Endothelial cell of umbilical vein (primary cell): ENCODE data around the gene RNF135. TPM values are rescaled to one million over a fixed set of nuclear protein-coding genes. Genes with fewer than 3 reads are reported as not detected.

Experiments
- BruUV-seq: library from RNA; stranded (reverse); fragments of 400-500 nt; replicated peaks from 2 replicates; lab custom pipeline; 2021; lab: Mats Ljungman, UMichigan
- CTCF ChIA-PET: fragments of 300-600, 350-600 bp; sonication (Branson Sonifier 250); formaldehyde crosslinking; loops from one replicate; lab custom pipeline; 2021; ENCODE audit warnings: antibody characterized with exemption, inconsistent platforms; lab: Charles Lee
- POLR2A ChIA-PET: fragments of 300-600, 350-600 bp; sonication (Branson Sonifier 250); formaldehyde crosslinking; loops from one replicate; lab custom pipeline; 2021; ENCODE audit warnings: antibody characterized with exemption, inconsistent platforms; lab: Charles Lee
- DNase-seq: peaks from one replicate; pipeline ENCODE4 v3.0.0-alpha.2; 2011; ENCODE audit warnings: low read depth, low spot score
- FAIRE-seq: peaks from 2 replicates; lab custom pipeline; 2011; peaks lifted over from hg19 to GRCh38; lab: Jason Lieb, UNC
- H2AFZ ChIP-seq: 2 replicates; pipeline ENCODE4 v1.6.0; 2012; ENCODE audit warnings: low read depth, low read length, control low read depth, inconsistent platforms
- H3K27ac ChIP-seq: 2 replicates; pipeline ENCODE4 v1.5.1; 2011; ENCODE audit warnings: low read depth, mild to moderate bottlenecking, control low read depth, low read length, moderate library complexity; ENCODE audit not compliant: insufficient read depth
- H3K27me3 ChIP-seq, 2 experiments: 2 replicates each; pipeline versions ENCODE4 v1.6.0 to v1.6.1; 2011; ENCODE audit warnings: low read length in 2 of 2, mixed read lengths in 1 of 2; ENCODE audit not compliant: control insufficient read depth in 2 of 2, insufficient read depth in 2 of 2
- H3K36me3 ChIP-seq, 2 experiments: 2 replicates in 1 of 2; 3 replicates in 1 of 2; pipeline ENCODE4 v1.5.1; 2011; ENCODE audit warnings: low read length in 2 of 2, mild to moderate bottlenecking in 1 of 2, moderate library complexity in 1 of 2; ENCODE audit not compliant: control insufficient read depth in 2 of 2, insufficient read depth in 2 of 2; ENCODE audit errors: extremely low read depth in 1 of 2
- H3K4me1 ChIP-seq: 3 replicates; pipeline ENCODE4 v1.5.1; 2011; ENCODE audit warnings: mild to moderate bottlenecking, low read length; ENCODE audit not compliant: control insufficient read depth, insufficient read depth; ENCODE audit errors: extremely low read depth
- H3K4me2 ChIP-seq: 2 replicates; pipeline ENCODE4 v1.6.1; 2011; ENCODE audit warnings: low read length, control low read depth, mixed read lengths; ENCODE audit not compliant: insufficient read depth
- H3K4me3 ChIP-seq, 3 experiments: fragments of 200-600 bp in 1 of 3; sonication (generic), shearing (Covaris generic) in 1 of 3; replicated peaks in 1 of 3; 2 replicates each; pipeline ENCODE4 v1.5.1; 2011 to 2016; ENCODE audit warnings: control low read depth in 3 of 3, low read length in 3 of 3, mild to moderate bottlenecking in 2 of 3, inconsistent platforms in 1 of 3, low read depth in 1 of 3, moderate library complexity in 1 of 3; ENCODE audit not compliant: insufficient read depth in 1 of 3
- H3K79me2 ChIP-seq: 2 replicates; pipeline ENCODE4 v1.6.0; 2012; ENCODE audit warnings: low read length, inconsistent platforms; ENCODE audit not compliant: control insufficient read depth, insufficient read depth
- H3K9ac ChIP-seq: replicated peaks from 2 replicates; pipeline ENCODE3; 2011; ENCODE audit warnings: low read length, control low read depth; ENCODE audit not compliant: insufficient read depth; ENCODE audit errors: extremely low read depth
- H3K9me1 ChIP-seq: replicated peaks from 3 replicates; pipeline ENCODE4 v1.6.0; 2011; ENCODE audit warnings: mild to moderate bottlenecking, low read length; ENCODE audit not compliant: control insufficient read depth, insufficient read depth; ENCODE audit errors: extremely low read depth
- H3K9me3 ChIP-seq: replicated peaks from 2 replicates; pipeline ENCODE4 v1.5.1; 2012; ENCODE audit warnings: low read length, inconsistent platforms; ENCODE audit not compliant: control insufficient read depth, insufficient read depth
- H4K20me1 ChIP-seq: replicated peaks from 2 replicates; pipeline ENCODE3; 2011; ENCODE audit warnings: mild to moderate bottlenecking, low read length; ENCODE audit not compliant: control insufficient read depth, insufficient read depth; ENCODE audit errors: extremely low read depth
- CTCF ChIP-seq, 2 donors: IDR thresholded peaks; 1 replicate in 1 of 2; 2 replicates in 1 of 2; pipeline ENCODE4 v1.5.1; 2011; ENCODE audit warnings: low read length in 2 of 2, mild to moderate bottlenecking in 2 of 2, moderate library complexity in 2 of 2, control low read depth in 1 of 2, inconsistent platforms in 1 of 2, low read depth in 1 of 2; ENCODE audit not compliant: insufficient read depth in 1 of 2; ENCODE audit errors: extremely low read depth in 1 of 2
- EZH2 ChIP-seq: IDR thresholded peaks from 2 replicates; pipeline ENCODE4 v1.6.1; 2012; ENCODE audit warnings: borderline replicate concordance, low read depth, mild to moderate bottlenecking, moderate library complexity, low read length, inconsistent platforms; ENCODE audit not compliant: severe bottlenecking
- FOS ChIP-seq: IDR thresholded peaks from 2 replicates; pipeline ENCODE4 v1.6.1; 2011; ENCODE audit warnings: mild to moderate bottlenecking, low read length, moderate library complexity, borderline replicate concordance; ENCODE audit not compliant: insufficient read depth
- GATA2 ChIP-seq: IDR thresholded peaks from 2 replicates; pipeline ENCODE4 v1.7.0; 2011; ENCODE audit warnings: low read depth, mild to moderate bottlenecking, moderate library complexity, mixed read lengths, low read length; ENCODE audit not compliant: insufficient read length, insufficient read depth
- JUN ChIP-seq: IDR thresholded peaks from 2 replicates; pipeline ENCODE4 v1.6.1; 2011; ENCODE audit warnings: borderline replicate concordance, low read depth; ENCODE audit not compliant: insufficient read length, insufficient read depth
- MAX ChIP-seq: IDR thresholded peaks from 2 replicates; pipeline ENCODE4 v1.6.1; 2011; ENCODE audit not compliant: insufficient read depth, insufficient read length
- MYC ChIP-seq: IDR thresholded peaks from one replicate; pipeline ENCODE4 v1.6.1; 2011; ENCODE audit warnings: mild to moderate bottlenecking, low read depth, low read length
- POLR2A ChIP-seq: IDR thresholded peaks from 2 replicates; pipeline ENCODE4 v1.6.1; 2012; ENCODE audit warnings: low read depth, mild to moderate bottlenecking, control low read depth, low read length
- POLR2AphosphoS5 ChIP-seq: IDR thresholded peaks from 2 replicates; pipeline ENCODE4 v1.6.1; 2012; ENCODE audit warnings: low read depth, mild to moderate bottlenecking, control low read depth, low read length, moderate library complexity; ENCODE audit not compliant: insufficient read depth
- dilution Hi-C: fragments of 300-500 bp; cut with MboI; formaldehyde crosslinking; loops from one replicate; pipeline ENCODE4 v1.15.0; 2019; ENCODE audit warnings: low sequenced_read_pairs; ENCODE audit not compliant: extremely low pct_ligation_motif_present
- intact Hi-C: fragments of 100-400 bp; cut with micrococcal nuclease; formaldehyde crosslinking; loops from one replicate; pipeline ENCODE4 v1.10.0; 2022
- polyA plus RNA-seq, 4 experiments: library from polyadenylated mRNA; depleted of rRNA in 3 of 4; stranded (reverse) in 3 of 4; unstranded in 1 of 4; fragments of >200 nt; gene quantifications; 2 replicates each; pipeline versions ENCODE4 v1.2.1 to v1.2.3, GENCODE V29; 2011 to 2012; ENCODE audit warnings: missing spikeins in 1 of 4
- total RNA-seq: library from RNA; stranded (reverse); gene quantifications from 2 replicates; pipeline ENCODE4 v1.2.3, GENCODE V29; 2021

RNF135 gene
- total and polyA plus RNA-seq, 2 donors (not counting 3 experiments of a cell fraction or from before 2014, with no cell fraction given) = 11.6 to 12.0 TPM

DNA sequence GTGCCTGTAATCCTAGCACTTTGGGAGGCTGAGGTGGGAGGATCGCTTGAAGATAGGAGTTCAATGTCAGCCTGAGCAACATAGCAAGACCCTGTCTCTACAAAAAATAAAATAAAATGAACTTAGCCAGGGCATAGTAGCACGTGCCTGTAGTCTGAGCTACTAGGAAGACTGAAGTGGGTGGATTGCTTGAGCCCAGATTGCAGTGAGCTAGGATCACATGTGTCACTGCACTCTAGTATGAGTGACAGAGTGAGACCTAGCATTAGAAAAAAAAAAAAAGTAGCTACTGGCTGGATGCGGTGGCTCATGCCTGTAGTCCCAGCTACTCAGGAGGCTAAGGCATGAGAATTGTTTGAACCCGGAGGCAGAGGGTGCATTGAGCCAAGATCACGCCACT is 43.1 kb upstream of the RNF135 start:
- no TSS peak for BruUV-seq
- Histone ChIP-seq H3K4me1 (no peaks in the 10 kb centered on the region), H3K9ac (no peak overlapping the region), H3K27ac (no peak overlapping the region), H4K20me1 (no peaks in the 10 kb centered on the region), H3K9me1 (no peaks in the 10 kb centered on the region), H2AFZ (no peak overlapping the region), H3K79me2 (no peaks in the 10 kb centered on the region), H3K36me3 (no peaks in the 10 kb centered on the region), H3K4me3 (no peak overlapping the region), H3K4me2 (no peak overlapping the region), H3K27me3 (peaks cover 11 to 14% of the 10 kb centered on the region in 2 experiments), H3K9me3 (no peaks in the 10 kb centered on the region)
- FAIRE-seq (no peak), DNase-seq (no peak)
- dilution Hi-C loops = no loop called here
- intact Hi-C loops = no loop called here
- POLR2A ChIA-PET = interaction anchor here (0.5 to 0.7 kb wide), 3 partner anchors 186 to 1009 kb away, joined by 3 to 11 read pairs (median 6); no protein-coding TSS in a partner anchor
- CTCF ChIA-PET = no interaction called here
- TF ChIP-seq POLR2A (no peak), EZH2 (no peak), JUN (no peak), POLR2AphosphoS5 (no peak), GATA2 (no peak), CTCF (IDR thresholded peaks at IDR 0.05; ENCODE audit: extremely low read depth in 1 of 2, insufficient read depth in 1 of 2, low read depth in 1 of 2, low read length in 2 of 2) (no peak), MYC (no peak), MAX (no peak), FOS (no peak)
